GM18505 (cell line): ENCODE data around the gene ZNF473.

Experiments used
- ATAC-seq: cut with Tn5 transposase; IDR thresholded peaks from one replicate; pipeline ENCODE4 v1.9.1; 2021; ENCODE audit not compliant: unreplicated experiment
- POLR2A ChIP-seq: IDR thresholded peaks from 4 replicates; pipeline ENCODE4 v1.6.1; 2011; ENCODE audit warnings: borderline replicate concordance; ENCODE audit not compliant: insufficient read depth, insufficient read length; ENCODE audit errors: extremely low read depth

Gene ZNF473

DNA sequence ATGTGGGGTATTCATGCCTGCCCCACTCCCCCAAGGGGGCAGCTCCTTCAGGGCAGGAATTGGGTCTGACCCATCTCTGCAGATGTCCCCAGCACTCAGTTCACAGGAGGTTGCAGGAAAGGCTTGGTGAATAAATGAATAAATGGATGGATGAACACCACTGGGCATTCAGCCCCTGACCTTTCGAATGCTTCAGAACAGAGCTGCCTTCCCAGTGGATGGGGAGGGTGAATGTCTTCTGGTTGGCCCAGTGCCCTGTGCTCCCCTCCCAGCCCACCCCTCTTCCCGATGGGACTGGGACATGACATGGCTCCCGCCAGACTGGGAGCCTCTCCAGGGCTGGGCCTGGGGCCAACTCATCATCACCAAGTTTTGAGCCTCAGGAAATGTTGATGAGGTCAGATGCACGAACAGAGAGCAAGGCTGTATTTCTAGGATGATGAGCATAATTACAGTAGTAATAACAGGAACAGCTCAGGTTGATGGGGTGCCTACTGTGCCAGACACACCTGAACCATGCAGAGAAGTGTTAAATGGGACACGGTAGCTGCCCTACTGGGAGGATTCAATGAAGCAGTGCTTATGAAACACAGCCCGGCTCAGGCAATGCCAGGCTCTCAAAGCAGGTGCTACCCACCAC is 26.3 kb upstream of the ZNF473 start:
- TF ChIP-seq POLR2A: no peak
- ATAC-seq: no peak

DNA sequence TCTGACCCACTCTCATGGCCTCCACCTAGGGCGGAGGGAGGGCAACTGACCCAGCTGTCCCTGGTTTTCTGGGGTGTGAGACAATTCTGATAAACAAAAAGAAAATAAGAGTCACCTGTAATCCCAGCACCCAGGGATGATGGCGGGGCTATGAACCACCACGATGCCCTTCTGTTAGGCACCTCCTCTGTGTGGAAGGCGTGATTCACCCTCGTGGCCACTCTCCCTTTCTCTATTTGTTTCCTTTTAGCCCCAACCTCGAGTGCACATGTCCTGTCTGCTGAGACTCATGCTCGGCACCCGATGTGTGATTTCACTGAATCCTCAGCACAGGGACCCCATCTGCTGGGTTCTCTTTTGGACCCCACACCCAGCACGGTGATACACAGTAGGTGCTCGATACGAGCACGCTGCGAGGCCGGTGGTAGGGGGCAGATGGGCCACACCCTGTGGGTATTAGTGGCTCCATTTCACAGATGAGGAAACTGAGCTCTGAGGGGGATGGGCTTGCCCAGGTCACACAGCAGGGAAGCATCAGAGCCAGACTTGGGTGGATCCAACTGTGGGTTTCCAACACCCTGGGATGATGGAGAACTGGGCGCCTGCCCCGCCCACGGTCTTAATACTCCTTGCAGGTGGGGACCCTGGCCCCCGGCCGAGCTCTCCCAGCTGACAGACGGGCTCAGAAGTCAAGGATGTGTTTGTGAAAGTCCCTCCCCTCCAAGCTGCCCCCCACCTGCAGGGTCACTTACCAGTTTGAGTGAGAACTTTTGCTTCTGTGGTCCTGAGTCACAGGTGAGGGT is 25.6 kb upstream of the ZNF473 start:
- TF ChIP-seq POLR2A: no peak
- ATAC-seq: no peak

DNA sequence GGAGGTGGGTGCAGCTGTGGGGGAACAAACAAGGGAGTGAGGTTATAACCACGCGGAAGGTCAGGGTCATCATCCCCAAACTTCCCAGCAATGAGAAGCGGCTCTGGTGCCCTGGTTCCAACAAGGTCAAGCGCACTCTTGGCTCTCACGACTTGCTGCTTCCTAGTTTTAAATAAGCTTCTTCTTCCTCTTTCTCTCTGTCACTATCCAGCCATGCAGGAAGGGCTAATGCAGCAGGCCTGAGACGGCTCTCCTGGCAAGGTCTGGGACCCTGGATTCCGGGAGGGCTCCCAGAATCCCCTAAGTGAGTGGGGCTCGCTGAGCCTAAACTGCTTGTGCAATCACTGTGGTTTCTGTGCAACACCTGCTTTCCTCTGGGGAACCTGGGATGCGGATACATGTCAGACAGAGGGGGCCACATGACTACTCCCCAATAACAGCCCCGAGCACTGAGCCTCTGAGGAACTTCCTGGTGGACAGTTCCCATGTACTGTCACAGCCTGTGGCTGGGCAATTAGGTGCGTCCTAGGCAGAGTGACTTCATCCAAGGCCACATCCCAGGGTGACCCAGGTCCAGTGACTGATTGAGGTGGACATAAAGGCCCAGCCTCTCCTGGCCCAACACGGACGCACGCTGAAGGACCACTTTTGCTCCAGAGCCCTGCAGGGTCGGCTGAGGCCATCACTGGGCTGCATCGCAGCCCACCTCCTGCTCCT is 24.8 kb upstream of the ZNF473 start:
- no peak for ATAC-seq
- no peak for TF ChIP-seq POLR2A

DNA sequence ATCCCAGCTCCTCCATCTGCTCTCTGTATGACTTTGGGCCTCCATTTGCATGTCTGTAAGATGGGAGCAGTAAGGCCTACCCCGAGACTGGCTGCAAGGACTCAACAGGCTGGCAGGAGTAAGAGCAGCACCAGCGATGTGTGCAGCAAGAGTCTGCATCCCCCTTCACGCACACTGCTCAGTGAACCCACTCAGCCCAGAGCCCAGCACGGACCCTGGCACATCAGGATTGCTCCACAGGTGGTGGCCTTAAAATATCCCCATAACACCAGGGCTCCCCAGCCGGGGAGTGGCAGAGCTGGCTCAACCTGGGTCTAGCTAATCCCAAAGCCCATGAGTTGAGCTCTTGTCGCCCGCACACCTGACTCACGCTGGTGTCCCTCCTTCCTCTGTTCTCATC is 24.0 kb upstream of the ZNF473 start:
- ATAC-seq: no peak
- no peak for TF ChIP-seq POLR2A

DNA sequence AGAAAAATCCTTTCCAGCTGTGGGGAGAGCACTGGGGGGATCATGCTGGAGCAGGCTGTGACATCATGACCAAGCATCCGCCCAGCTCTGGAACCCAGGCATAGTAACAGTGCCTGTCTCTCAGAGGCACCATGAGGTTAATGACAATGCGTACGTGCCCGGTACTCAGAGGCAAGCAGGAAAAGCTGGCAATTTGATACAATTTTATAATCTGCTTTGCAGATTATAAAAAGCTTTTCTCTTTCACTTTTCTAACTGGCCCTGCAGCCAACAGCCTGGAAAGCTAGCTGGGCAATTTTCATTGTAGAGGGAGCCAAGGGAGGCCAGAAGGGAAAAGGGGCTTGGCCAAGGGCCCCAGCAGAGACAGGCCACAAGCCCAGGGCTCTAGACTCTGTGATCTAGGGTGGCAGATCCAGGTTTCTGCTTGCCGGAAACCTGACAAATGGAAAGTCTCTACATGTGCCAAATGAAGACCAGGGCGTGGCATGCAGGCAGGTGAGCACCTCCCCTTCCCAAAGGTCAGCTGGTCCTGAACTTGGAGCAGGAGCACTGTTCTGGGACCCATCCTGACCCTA is 23.3 kb upstream of the ZNF473 start:
- no peak for TF ChIP-seq POLR2A
- no peak for ATAC-seq

DNA sequence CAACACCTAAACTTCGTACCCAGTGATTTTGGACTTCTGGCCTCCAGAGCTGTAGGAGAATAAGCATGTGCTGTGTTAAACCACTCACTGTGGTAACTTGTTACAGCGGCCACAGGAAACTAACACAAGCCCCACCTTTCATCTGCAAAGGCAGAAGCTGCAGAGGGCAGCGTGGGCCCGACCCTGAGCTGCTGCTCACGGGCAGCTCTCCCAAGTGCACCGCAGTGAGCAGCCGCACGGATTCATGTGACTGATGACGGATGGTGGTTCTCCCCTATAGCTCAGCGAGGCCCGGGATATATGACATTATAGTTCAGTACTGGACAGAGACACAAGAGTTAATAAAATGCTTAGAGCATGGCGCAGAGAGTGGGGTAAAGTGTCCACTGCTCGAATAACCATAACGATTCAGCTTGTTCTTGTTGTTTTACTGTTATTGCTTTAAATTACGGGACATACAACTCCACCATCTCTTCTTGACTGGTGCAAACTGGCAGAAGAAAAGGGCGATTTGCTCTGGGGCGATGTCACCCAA is 22.5 kb upstream of the ZNF473 start:
- no peak for TF ChIP-seq POLR2A
- no peak for ATAC-seq

DNA sequence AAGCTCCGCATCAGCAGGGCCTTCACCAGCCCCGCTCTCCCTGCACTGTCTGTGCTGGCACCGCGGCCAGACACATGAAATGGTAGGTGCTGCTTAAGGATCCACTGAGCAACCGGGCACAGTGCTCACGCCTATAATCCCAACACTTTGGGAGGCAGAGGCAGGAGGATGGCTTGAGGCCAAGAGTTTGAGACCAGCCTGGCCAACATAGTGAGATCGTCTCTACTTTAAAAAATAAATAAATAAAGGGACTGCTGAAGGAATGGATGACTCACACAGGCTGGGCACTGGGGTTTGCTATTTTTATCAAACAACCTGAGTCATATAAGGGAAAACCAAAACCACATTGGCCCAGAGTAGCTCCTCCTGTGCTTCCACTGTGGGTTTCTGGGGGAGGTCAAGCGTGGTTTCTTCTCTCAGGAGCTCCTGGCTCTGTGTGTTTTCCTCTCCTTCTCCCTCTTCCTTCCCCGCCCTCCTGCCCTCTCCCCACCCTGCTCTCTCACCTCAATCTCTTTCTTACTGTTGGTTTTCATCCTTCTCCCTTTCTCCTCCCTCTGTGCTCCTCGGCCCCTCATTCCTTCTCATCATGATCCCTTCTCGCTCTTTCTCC is 21.9 kb upstream of the ZNF473 start:
- ATAC-seq: no peak

DNA sequence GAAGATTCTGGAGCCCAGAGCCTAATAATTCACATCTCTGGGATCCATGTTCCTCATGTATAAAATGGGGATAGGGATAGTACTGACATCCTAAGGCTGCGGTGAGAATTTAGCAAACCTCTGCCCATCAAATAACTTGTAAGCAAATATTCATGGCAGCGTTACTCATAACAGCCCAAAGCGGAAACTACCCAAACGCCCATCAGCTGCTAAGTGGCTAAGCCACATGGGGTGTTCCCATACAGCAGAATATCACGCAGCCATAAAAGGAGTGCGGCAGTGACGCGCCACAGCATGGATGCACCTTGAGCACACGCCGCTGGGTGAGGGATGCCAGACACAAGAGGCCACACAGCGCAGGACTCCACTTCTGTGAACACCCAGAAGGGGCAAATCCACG is 20.4 kb upstream of the ZNF473 start:
- no peak for TF ChIP-seq POLR2A
- no peak for ATAC-seq

More for the DNA sequence above, 21.9 kb upstream of the ZNF473 start:
- TF ChIP-seq POLR2A: no peak

DNA sequence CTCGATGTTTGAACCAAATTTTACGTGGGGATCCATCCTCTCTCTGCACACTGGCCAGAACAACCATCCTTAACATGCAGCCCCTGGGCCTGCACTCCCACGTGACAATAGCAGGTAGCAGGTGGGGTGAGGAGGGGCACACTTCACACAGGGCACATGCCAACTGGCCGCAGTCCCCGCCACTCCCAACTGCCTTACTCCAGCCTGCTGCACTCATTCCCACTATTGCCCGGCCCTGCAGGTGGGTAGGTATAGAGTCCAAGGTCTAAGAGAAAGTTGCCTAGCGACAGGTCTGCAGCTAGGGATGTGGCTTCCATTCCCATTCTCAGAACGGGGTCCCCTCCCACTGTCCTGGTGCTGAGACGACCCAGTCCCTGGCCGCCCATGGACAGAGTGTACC is 18.6 kb upstream of the ZNF473 start:
- ATAC-seq: no peak
- TF ChIP-seq POLR2A: no peak

DNA sequence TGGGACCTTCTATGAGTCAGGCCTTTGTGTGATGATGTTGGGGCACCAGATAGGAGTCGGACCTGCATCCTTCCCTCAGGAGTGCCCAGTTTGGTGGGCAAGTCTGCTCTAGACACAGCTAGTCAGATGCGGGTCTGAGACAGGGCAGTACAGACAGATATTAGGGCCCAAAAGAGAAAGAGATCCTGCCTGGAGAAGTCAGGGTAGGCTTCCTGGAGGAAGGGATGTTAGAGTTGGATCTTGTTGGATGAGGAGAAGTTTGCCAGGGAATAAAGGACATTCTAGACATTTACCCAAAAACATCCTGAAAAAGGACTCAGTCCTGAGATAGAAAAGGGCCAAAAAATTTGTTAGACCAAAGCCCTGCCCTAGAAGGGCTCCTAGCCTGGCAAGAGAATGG is 17.9 kb upstream of the ZNF473 start:
- no peak for ATAC-seq
- no peak for TF ChIP-seq POLR2A

DNA sequence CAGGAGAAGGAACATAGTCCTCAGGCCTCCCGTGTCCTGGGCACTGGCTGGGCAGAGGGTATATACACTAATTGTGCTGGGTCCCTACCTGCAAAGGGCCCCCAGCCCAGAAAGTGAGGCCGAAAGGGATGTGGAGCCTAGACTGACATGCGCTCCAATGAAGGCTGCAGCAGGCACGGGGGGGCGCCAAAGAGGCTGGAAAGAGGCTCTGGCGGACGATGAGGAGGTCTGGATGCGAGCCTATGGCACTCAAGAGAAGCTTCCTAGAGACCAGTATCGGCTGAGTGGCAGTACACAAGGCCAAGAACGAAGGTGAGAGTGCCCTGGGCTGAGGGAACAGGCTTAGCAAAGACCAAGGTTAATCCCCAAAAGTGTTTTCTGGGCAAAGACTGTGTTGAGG is 17.3 kb upstream of the ZNF473 start:
- no peak for ATAC-seq
- no peak for TF ChIP-seq POLR2A

DNA sequence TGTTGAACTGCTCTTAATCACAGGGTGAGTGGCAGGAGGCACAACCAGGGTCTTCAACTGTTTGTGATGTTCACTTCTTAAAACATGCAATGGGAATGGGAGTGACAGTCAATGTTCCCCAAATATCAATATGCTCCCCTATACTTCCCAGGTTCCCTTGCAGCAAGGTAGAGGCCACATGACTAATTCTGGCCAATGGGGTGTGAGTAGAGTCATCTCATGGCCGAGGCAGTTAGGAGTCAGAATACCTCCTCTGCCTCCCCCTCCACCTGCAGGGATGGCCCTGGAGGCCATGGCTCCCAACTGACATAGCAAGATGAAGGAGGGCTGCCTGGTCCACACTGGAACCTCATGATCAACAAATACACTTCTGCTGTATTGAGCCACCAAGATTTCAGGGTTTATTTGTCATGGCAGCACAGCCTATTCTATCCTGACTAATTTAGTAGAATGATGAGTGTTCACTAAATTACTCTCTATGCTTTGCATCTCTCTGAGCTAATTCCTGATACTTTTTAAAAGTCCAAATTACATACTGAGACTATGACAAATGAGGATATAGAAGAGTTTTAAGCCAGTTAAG is 9.5 kb upstream of the ZNF473 start:
- no peak for ATAC-seq
- TF ChIP-seq POLR2A: no peak
